WI38 (cell line): ENCODE results near the gene ARMC10.
A peak's percentile ranks its signal among the peaks of the same experiment; 100 is the strongest.
"Not testable (repeated sequence)": the region's sequence is repeated elsewhere in the genome, so short reads cannot be mapped to it uniquely, and the experiment has no call there.

Experiments used
- H3K4me3 ChIP-seq: 2 replicates; pipeline ENCODE4 v1.5.1; 2011; ENCODE audit warnings: low read depth, mild to moderate bottlenecking, control low read depth, low read length
- TF ChIP-seq, protein P1 (sequence below): IDR thresholded peaks from 2 replicates; pipeline ENCODE4 v1.5.1; 2012; ENCODE audit warnings: low read depth, mild to moderate bottlenecking, control low read depth, low read length

Gene ARMC10

DNA sequence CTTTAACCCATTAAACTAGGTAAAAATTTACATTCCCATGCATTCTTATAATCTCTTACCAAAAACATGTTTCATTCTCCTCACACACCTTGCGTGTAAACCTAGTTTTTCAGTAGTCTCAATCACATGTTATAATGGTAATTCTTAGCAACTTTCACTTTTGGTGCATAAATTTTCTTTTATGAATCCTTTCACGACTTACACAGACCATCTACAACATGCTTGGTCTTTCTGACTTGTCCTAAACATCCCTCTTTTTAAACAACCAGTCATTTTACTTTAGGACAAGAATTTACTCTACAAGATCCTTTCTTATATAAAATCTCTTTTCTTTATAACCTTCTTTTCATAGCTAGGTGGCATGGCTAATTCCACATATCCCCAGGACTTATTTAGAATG lies 26.1 kb upstream of the ARMC10 start:
- no peak overlapping the region for H3K4me3 ChIP-seq
- TF ChIP-seq, protein P1, sequence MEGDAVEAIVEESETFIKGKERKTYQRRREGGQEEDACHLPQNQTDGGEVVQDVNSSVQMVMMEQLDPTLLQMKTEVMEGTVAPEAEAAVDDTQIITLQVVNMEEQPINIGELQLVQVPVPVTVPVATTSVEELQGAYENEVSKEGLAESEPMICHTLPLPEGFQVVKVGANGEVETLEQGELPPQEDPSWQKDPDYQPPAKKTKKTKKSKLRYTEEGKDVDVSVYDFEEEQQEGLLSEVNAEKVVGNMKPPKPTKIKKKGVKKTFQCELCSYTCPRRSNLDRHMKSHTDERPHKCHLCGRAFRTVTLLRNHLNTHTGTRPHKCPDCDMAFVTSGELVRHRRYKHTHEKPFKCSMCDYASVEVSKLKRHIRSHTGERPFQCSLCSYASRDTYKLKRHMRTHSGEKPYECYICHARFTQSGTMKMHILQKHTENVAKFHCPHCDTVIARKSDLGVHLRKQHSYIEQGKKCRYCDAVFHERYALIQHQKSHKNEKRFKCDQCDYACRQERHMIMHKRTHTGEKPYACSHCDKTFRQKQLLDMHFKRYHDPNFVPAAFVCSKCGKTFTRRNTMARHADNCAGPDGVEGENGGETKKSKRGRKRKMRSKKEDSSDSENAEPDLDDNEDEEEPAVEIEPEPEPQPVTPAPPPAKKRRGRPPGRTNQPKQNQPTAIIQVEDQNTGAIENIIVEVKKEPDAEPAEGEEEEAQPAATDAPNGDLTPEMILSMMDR: no peak

DNA sequence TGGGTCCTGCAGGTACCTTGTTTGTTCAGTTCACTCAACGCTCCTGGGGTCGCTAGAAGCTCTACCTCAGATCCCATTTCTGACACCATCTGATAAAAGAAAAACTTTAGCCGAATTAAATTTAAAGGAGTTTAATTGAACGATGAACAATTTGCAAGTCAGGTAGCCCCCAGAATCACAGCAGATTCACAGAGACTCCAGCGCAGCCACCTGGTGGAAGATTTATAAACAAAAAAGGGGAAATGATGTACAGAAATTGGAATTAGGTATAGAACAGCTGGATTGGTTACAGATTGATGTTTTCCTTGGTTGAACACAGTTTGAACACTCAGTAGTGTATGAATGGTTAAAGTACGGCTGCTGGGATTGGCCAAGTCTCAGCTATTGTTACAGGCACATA lies 23.4 kb upstream of the ARMC10 start:
- TF ChIP-seq, protein P1: no peak

DNA sequence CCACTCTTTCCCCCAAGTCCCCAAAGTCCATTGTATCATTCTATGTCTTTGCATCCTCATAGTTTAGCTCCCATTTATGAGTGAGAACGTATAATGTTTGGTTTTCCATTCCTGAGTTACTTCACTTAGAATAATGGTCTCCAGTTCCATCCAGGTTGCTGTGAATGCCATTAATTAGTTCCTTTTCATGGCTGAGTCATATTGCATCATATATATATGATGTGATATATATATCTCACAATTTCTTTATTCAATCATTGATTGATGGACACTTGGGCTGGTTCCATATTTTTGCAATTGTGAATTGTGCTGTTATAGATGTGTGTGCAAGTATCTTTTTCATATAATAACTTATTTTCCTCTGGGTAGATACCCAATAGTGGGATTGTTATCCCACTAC lies 18.9 kb upstream of the ARMC10 start:
- not testable (repeated sequence) for H3K4me3 ChIP-seq

More for the DNA sequence above, 23.4 kb upstream of the ARMC10 start:
- no peak overlapping the region for H3K4me3 ChIP-seq

DNA sequence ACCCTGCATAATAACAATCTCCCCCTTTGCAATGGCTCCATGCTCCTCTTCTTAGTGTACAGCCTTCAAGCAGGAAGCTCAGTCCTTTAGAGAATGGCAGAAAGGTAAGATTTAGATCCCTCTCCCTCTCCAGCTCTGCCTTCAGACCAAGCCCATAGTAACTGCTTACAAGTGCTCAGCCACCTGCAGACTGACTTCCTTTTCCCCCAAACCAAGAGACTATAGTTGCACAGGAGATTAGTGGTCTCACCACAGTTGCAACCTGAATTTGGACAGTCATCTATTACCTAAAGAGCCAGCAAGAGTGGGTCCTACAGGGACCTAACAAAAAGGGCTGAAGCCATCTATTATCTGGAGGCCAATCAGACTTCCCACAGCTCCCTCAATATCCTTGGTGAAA lies 16.8 kb upstream of the ARMC10 start:
- TF ChIP-seq, protein P1: no peak
- no peak overlapping the region for H3K4me3 ChIP-seq

DNA sequence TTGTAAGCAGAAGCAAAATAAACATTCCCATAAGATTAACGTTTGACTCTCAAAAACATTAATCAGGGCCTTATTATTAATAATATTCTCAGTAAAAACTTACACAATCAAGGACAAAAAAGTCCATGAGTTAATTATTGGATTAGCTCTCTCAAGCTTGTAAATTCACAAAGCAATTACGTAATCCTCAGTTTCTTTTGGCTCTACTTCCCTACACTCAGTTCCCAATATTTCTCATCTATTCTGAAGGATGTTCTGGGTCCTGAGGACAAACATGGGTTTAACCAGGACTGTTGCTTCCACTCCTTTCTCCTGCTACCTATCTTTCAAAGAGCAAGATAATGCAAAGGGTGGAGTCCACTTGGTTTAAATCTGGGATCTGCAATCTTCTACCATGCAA lies 15.5 kb upstream of the ARMC10 start:
- TF ChIP-seq, protein P1: no peak
- no peak overlapping the region for H3K4me3 ChIP-seq

DNA sequence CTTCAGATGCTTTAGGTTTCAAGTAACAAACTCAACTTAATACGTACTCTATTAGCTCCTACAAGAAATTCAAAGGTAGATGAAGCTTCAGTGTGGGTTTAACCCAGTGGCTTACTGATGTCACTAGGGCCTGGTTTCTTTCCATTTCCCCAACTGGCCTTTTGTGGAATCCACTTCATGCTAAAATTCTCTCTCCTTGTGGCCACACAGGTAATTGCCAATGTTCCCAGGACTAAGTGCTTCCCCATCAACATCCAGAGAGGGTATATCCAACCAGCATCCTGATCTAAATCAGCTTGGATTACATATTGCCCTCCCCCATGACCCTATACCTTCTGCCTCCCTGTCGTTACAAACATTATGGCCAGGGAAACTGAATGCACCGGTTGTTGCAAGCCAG lies 11.0 kb upstream of the ARMC10 start:
- TF ChIP-seq, protein P1: no peak
- no peak overlapping the region for H3K4me3 ChIP-seq

DNA sequence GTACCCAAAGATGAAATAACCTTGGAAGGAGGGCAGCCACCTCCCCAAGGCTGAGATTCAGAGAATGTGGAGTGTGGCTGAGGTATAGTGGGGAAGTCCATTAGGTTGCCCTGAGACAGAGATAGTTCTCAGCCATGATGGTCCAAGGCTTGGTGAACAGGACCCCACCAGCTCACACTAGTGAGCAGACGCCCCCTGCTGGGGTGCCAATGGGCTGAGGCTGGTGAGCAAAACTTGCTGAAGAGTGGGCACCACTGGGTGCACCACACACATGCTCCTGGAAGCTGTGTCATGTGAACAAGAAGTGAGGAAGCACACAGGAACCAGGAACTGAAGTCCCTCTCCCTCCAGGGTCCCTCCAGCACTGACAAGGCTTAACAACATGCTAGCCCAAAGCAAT lies 9.3 kb upstream of the ARMC10 start:
- TF ChIP-seq, protein P1: peak; percentile 37
- no peak overlapping the region for H3K4me3 ChIP-seq
